ENCODE measurements around the gene WNT9A.

The WNT9A gene

DNA sequence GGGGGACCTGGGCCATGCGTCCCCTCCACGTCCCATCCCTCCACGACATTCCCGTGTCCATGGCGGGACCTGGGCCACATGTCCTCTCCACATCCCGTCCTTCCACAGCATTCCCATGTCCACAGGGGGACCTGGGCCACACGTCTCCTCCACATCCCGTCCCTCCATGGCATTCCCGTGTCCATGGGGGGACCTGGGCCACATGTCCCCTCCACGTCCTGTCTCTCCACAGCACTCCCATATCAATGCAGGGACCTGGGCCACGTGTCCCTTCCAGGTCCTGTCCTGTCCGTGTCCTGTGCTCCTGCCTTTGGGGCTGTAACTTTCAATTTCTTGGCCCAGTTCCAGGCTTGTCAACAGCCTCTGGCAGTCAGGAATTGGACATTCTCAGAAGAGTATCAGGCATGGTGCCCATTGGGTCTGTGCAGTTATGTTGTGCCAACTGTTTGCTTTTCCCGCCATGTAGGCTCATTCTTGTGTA lies 47.1 kb downstream of the WNT9A start (continued):
- TF ChIP-seq ZXDB (tag by site-specific recombination; IDR thresholded peaks at IDR 0.05) = no peak

DNA sequence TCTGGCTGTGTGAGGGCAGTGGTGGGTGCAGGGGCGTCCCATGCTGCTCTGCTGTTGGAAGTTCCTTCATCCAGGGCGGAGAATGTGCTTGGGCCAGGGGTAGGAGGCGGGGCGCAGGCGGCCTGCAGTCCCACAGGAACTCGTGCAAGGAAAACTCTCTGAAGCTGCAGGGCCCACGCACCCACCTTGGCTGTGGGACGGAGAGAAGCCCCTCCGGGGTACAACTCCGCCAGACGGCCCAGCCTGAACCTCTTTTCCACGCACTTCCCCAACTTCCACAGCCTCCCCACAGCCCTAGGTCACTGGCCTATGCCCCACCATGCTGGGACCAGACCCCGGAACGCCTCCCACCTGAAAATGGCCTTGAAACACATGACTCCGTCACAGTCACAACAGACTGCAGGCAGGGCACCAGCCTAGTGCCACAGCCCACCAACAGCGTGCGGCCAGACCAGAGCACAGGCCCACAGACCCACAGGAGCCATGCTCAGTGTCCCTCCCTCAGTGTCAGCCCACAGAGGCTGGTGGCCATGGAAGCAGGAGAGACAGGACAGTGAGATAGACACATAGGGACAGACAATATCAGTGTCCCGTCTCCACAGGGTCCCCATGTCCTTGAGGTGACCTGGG lies 47.8 kb downstream of the WNT9A start:
- POLR2A ChIA-PET = no interaction called here
- H3K27ac ChIP-seq (ENCODE audit: extremely low read depth, low read depth, low read length) = no peak overlapping the region
- no peaks in the 10 kb centered on the region for H3K9me3 ChIP-seq (ENCODE audit: control insufficient read depth, insufficient read depth, low read depth, low read length)
- no peaks in the 10 kb centered on the region for H3K36me3 ChIP-seq (ENCODE audit: control insufficient read depth in 2 of 2, insufficient read depth in 1 of 2, low read length in 2 of 2)
- CTCF ChIA-PET = no interaction called here
- H3K4me1 ChIP-seq (ENCODE audit: control insufficient read depth, insufficient read depth, low read length) = no peaks in the 10 kb centered on the region
- no peak overlapping the region for H3K4me3 ChIP-seq (ENCODE audit: low read depth, low read length)
- no peak for TF ChIP-seq ZNF555 (tag by site-specific recombination; conservative IDR thresholded peaks at IDR 0.05)
- no peak for TF ChIP-seq ZNF157 (tag by site-specific recombination; IDR thresholded peaks at IDR 0.05)
- no peak for TF ChIP-seq ZNF596 (tag by site-specific recombination; IDR thresholded peaks at IDR 0.05)
- TF ChIP-seq ZFHX2 (tag by site-specific recombination; conservative IDR thresholded peaks at IDR 0.05) = peak; percentile 75
- peak; percentile 82 for TF ChIP-seq EGR2 (tag by site-specific recombination; IDR thresholded peaks at IDR 0.05; ENCODE audit: low read depth)
- peak; percentile 17; the same call in 1 of the 2 replicates for TF ChIP-seq ZNF600 (tag by site-specific recombination; IDR thresholded peaks at IDR 0.05)
- TF ChIP-seq ZBTB17 (tag by site-specific recombination; IDR thresholded peaks at IDR 0.05) = no peak
- TF ChIP-seq, protein P1, sequence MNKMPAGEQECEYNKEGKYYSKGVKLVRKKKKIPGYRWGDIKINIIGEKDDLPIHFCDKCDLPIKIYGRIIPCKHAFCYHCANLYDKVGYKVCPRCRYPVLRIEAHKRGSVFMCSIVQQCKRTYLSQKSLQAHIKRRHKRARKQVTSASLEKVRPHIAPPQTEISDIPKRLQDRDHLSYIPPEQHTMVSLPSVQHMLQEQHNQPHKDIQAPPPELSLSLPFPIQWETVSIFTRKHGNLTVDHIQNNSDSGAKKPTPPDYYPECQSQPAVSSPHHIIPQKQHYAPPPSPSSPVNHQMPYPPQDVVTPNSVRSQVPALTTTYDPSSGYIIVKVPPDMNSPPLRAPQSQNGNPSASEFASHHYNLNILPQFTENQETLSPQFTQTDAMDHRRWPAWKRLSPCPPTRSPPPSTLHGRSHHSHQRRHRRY (tag by site-specific recombination; IDR thresholded peaks at IDR 0.05) = no peak
- TF ChIP-seq ZNF747 (tag by site-specific recombination; IDR thresholded peaks at IDR 0.05) = no peak
- no peak for TF ChIP-seq GLIS1 (tag by site-specific recombination; IDR thresholded peaks at IDR 0.05)
- TF ChIP-seq, protein P2, sequence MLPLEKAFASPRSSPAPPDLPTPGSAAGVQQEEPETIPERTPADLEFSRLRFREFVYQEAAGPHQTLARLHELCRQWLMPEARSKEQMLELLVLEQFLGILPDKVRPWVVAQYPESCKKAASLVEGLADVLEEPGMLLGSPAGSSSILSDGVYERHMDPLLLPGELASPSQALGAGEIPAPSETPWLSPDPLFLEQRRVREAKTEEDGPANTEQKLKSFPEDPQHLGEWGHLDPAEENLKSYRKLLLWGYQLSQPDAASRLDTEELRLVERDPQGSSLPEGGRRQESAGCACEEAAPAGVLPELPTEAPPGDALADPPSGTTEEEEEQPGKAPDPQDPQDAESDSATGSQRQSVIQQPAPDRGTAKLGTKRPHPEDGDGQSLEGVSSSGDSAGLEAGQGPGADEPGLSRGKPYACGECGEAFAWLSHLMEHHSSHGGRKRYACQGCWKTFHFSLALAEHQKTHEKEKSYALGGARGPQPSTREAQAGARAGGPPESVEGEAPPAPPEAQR (tag by site-specific recombination; IDR thresholded peaks at IDR 0.05) = no peak
- no peak for TF ChIP-seq YY1 (tag by site-specific recombination; IDR thresholded peaks at IDR 0.05)
- no peak for TF ChIP-seq ZNF423 (tag by site-specific recombination; IDR thresholded peaks at IDR 0.05)
- TF ChIP-seq BCL11B (tag by site-specific recombination; IDR thresholded peaks at IDR 0.05; ENCODE audit: low read depth) = no peak
- TF ChIP-seq, protein P3, sequence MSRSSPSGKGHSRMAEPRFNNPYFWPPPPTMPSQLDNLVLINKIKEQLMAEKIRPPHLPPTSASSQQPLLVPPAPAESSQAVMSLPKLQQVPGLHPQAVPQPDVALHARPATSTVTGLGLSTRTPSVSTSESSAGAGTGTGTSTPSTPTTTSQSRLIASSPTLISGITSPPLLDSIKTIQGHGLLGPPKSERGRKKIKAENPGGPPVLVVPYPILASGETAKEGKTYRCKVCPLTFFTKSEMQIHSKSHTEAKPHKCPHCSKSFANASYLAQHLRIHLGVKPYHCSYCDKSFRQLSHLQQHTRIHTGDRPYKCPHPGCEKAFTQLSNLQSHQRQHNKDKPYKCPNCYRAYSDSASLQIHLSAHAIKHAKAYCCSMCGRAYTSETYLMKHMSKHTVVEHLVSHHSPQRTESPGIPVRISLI (tag by site-specific recombination; IDR thresholded peaks at IDR 0.05) = no peak

DNA sequence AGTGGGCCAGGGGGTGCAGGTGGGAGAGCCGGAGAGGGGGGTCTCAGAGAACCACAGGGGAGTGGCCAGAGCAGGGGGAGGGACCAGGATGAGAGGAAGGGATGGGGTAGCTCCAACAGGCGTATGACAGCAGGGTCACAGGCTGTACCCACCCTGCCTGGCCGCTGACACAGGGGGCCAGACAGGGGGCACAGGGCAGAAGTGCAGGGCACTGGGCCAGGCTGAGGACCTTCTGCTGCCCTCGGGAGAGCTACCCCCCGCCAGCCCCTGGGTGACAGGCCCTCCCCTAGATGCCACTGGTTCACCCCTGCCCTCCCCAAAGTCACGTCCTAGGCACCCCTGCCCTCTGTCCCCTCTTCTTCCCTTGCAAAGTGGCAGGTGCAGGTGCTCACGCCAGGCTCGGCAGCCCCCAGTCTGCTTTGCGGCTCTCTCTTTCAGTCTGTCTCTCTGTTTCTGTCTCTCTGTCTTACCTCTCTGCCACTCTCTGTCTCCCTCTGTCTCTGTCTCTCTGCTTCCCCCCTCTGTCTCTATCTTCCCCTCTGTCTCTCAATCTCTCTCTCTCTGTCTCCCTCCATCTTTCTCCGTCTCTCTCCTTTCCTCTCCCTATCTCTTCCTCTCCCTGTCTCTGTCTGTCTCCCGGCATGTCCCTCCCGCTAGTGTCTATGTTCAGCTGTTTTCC lies 48.5 kb downstream of the WNT9A start:
- Histone ChIP-seq H3K27ac (ENCODE audit: extremely low read depth, low read depth, low read length) (no peak overlapping the region), H3K9me3 (ENCODE audit: control insufficient read depth, insufficient read depth, low read depth, low read length) (no peaks in the 10 kb centered on the region), H3K4me3 (ENCODE audit: low read depth, low read length) (no peak overlapping the region), H3K36me3 (ENCODE audit: control insufficient read depth in 2 of 2, insufficient read depth in 1 of 2, low read length in 2 of 2) (no peaks in the 10 kb centered on the region), H3K4me1 (ENCODE audit: control insufficient read depth, insufficient read depth, low read length) (no peaks in the 10 kb centered on the region)
- ChIA-PET POLR2A (no interaction called here), CTCF (no interaction called here)
- TF ChIP-seq ZNF335 (tag by site-specific recombination; conservative IDR thresholded peaks at IDR 0.05) (no peak), ZNF341 (tag by site-specific recombination; IDR thresholded peaks at IDR 0.05; ENCODE audit: low read depth) (no peak), ZNF202 (tag by site-specific recombination; IDR thresholded peaks at IDR 0.05; ENCODE audit: borderline replicate concordance) (peak; percentile 95), ZBTB20 (tag by site-specific recombination; IDR thresholded peaks at IDR 0.05) (no peak), ZNF558 (tag by site-specific recombination; IDR thresholded peaks at IDR 0.05) (no peak), ZNF239 (tag by site-specific recombination; IDR thresholded peaks at IDR 0.05) (no peak), ZNF792 (tag by site-specific recombination; IDR thresholded peaks at IDR 0.05) (no peak)
- TF ChIP-seq, protein P4, sequence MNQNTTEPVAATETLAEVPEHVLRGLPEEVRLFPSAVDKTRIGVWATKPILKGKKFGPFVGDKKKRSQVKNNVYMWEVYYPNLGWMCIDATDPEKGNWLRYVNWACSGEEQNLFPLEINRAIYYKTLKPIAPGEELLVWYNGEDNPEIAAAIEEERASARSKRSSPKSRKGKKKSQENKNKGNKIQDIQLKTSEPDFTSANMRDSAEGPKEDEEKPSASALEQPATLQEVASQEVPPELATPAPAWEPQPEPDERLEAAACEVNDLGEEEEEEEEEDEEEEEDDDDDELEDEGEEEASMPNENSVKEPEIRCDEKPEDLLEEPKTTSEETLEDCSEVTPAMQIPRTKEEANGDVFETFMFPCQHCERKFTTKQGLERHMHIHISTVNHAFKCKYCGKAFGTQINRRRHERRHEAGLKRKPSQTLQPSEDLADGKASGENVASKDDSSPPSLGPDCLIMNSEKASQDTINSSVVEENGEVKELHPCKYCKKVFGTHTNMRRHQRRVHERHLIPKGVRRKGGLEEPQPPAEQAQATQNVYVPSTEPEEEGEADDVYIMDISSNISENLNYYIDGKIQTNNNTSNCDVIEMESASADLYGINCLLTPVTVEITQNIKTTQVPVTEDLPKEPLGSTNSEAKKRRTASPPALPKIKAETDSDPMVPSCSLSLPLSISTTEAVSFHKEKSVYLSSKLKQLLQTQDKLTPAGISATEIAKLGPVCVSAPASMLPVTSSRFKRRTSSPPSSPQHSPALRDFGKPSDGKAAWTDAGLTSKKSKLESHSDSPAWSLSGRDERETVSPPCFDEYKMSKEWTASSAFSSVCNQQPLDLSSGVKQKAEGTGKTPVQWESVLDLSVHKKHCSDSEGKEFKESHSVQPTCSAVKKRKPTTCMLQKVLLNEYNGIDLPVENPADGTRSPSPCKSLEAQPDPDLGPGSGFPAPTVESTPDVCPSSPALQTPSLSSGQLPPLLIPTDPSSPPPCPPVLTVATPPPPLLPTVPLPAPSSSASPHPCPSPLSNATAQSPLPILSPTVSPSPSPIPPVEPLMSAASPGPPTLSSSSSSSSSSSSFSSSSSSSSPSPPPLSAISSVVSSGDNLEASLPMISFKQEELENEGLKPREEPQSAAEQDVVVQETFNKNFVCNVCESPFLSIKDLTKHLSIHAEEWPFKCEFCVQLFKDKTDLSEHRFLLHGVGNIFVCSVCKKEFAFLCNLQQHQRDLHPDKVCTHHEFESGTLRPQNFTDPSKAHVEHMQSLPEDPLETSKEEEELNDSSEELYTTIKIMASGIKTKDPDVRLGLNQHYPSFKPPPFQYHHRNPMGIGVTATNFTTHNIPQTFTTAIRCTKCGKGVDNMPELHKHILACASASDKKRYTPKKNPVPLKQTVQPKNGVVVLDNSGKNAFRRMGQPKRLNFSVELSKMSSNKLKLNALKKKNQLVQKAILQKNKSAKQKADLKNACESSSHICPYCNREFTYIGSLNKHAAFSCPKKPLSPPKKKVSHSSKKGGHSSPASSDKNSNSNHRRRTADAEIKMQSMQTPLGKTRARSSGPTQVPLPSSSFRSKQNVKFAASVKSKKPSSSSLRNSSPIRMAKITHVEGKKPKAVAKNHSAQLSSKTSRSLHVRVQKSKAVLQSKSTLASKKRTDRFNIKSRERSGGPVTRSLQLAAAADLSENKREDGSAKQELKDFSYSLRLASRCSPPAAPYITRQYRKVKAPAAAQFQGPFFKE (tag by site-specific recombination; IDR thresholded peaks at IDR 0.05; ENCODE audit: borderline replicate concordance) = no peak

All from HEK293 (cell line).